Measurements from ENCODE around the gene NHEJ1.

- TF ChIP-seq CTCF (IDR thresholded peaks at IDR 0.05 in 2 of 3, conservative IDR thresholded peaks at IDR 0.05 in 1 of 3; ENCODE audit: borderline replicate concordance in 1 of 3, insufficient read depth in 1 of 3, low read depth in 2 of 3, low read length in 2 of 3): no peak
- no peak for TF ChIP-seq ATF3 (IDR thresholded peaks at IDR 0.05)
- no peak for TF ChIP-seq POLR2A (IDR thresholded peaks at IDR 0.05; ENCODE audit: borderline replicate concordance, extremely low read depth, insufficient read depth, insufficient read length)
- TF ChIP-seq CEBPB (IDR thresholded peaks at IDR 0.05; ENCODE audit: low read depth): no peak
- TF ChIP-seq RAD21 (IDR thresholded peaks at IDR 0.05; ENCODE audit: low read depth): no peak
- TF ChIP-seq EZH2 (IDR thresholded peaks at IDR 0.05): no peak
Measured at GRCh38 chr2:219035942-219036341, 124.7 kb downstream of the NHEJ1 start.

All from HCT116 (cell line).